IPS-18c (cell line): Measurements from ENCODE around the gene RHBG.
A peak's percentile ranks its signal among the peaks of the same experiment; 100 is the strongest.

ENCODE experiments used
- H3K4me3 ChIP-seq: 2 replicates; pipeline ENCODE4 v1.7.0; 2013; ENCODE audit warnings: low read depth, mild to moderate bottlenecking, low read length, moderate library complexity; ENCODE audit not compliant: insufficient read depth
- H3K9me3 ChIP-seq: one replicate; pipeline ENCODE4 v1.6.1; 2013; ENCODE audit warnings: mild to moderate bottlenecking, low read length, moderate library complexity; ENCODE audit not compliant: control insufficient read depth, insufficient read depth

RHBG gene

GRCh38 chr1:156413391-156414246 is 44.6 kb downstream of the RHBG start:
- H3K9me3 ChIP-seq, result no peaks in the 10 kb centered on the region
- no peak overlapping the region; the same call in 1 of the 2 replicates for H3K4me3 ChIP-seq

DNA sequence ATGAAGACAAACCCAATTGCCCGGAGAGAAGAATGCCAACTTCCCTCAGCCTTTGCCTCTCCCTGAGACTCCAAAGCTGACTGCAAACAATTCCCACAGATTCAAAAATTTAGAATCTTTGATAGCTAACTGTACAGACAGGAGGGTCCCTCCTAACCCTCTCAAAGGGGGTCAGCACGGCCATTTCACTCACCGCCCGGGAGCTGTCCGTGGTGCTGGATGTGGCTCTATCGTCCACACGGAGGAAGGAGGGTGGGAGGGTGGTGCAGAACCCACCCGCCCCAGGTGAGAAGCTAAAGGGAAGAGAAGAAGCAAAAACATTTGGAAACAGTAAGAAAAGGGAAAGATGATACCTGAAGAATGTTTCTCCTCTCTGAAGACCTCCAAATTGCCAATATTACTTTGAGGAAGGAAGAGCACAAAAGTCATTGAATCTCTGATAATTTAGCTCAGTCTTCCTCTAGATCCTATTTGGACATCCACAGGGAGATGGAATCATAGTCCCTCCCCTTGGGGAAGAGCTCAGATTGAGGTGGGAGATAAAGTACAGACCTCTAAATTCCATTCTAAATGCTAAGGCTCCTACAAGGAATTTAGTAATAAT is 45.6 kb downstream of the RHBG start:
- no peak overlapping the region for H3K4me3 ChIP-seq
- H3K9me3 ChIP-seq, result no peaks in the 10 kb centered on the region

DNA sequence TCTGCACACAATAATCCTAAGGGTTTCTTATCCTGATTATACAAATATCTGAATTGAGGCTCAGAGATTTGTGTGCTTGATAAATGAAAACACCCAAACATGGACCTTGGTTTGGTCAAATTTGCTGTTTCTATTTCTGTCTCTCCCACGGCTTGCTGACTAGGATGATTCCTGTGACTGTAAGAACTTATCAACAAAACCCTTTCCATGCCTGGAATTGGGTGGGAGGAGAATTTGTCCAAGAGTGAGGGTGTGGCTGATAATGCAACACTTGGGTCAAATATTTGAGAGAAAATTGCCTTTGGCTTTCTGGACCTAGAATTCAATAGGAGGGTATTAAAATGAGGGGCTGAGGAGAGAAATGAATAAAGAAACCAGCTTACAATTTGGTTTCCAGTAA is 48.0 kb downstream of the RHBG start:
- Histone ChIP-seq H3K4me3 (no peak overlapping the region), H3K9me3 (no peaks in the 10 kb centered on the region)

DNA sequence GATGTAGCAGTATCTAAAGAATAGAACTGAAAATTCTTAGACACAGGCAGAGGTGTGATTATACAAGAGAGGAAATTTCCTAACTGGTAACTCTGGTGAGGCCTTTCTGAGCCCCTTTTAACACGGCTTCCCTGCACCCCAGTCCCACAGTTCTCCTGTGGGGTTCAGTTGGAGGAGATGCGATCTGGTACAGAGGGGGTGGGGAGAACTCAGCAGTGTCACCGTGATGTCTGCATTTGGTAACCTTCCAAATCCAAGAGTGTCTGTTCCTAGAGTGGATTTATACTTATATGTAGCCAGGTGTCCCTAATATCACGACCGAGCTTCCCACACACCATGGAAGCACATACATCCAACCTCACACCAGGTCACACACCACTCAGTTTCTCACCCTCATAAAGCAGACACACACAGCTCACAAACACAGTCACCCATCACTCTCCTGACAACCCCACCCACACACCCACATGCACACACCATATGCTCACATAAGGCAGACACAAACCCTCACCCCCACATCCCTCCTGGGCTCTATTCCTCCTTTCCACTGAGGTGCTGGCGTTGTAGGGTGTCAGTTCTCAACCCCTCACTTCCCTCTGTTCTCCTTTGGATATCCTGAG is 48.5 kb downstream of the RHBG start:
- Histone ChIP-seq H3K9me3 (no peaks in the 10 kb centered on the region), H3K4me3 (no peak overlapping the region)

- H3K4me3 ChIP-seq, result no peak overlapping the region
Observed at GRCh38 chr1:156418416-156419070, 49.5 kb downstream of the RHBG start.

GRCh38 chr1:156419854-156420204 is 50.8 kb downstream of the RHBG start:
- Histone ChIP-seq H3K4me3 (peak overlapping the region; percentile 48), H3K9me3 (no peaks in the 10 kb centered on the region)

More at GRCh38 chr1:156418416-156419070, 49.5 kb downstream of the RHBG start:
- H3K9me3 ChIP-seq, result no peaks in the 10 kb centered on the region

GRCh38 chr1:156420205-156421061 is 51.4 kb downstream of the RHBG start:
- Histone ChIP-seq H3K4me3 (peak overlapping the region; percentile 48), H3K9me3 (no peaks in the 10 kb centered on the region)

DNA sequence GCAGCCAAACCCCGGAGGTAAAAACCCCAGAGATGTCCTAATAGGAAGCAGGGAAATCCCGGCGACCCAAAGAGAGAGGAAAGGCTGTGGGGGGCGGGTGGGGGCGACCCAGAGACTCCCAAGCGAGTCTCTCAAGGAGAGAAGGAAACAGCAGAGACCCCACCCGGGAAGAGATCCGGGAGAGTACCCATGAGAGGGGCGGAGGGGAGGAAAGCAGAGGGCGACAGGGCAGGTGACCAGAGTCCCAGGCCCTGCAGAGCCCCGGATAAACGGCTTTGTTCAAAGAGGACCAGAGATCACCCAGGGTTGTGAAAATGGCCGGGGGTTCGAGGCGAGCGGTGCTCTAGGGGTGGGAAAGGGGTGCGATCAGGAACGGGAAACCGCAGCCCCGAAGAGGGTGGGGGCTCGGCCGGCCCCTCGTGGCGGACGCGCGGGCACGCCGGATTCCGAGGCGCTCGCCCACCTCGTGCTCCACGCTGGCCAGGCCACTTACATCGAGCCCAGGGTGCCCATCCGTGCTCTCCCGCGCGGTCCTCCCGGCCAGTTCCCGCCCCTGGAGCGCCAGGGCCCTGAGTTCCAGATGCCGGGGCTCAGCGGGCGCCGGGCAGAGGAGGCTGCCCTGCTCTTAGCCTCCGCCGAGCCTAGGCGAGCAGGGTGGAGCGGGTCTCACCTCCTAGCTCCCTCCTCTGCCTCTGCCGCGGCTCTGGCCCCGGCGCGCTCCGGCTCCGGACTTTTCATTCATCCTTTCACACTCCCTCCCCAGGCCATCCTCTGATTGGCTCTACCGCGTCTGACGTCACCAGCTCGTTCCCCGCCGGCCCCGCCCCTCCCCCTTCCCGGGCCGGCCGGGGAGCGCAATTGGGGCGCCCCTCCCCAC is 52.3 kb downstream of the RHBG start:
- no peaks in the 10 kb centered on the region for H3K9me3 ChIP-seq
- H3K4me3 ChIP-seq, result peak overlapping the region; percentile 48

DNA sequence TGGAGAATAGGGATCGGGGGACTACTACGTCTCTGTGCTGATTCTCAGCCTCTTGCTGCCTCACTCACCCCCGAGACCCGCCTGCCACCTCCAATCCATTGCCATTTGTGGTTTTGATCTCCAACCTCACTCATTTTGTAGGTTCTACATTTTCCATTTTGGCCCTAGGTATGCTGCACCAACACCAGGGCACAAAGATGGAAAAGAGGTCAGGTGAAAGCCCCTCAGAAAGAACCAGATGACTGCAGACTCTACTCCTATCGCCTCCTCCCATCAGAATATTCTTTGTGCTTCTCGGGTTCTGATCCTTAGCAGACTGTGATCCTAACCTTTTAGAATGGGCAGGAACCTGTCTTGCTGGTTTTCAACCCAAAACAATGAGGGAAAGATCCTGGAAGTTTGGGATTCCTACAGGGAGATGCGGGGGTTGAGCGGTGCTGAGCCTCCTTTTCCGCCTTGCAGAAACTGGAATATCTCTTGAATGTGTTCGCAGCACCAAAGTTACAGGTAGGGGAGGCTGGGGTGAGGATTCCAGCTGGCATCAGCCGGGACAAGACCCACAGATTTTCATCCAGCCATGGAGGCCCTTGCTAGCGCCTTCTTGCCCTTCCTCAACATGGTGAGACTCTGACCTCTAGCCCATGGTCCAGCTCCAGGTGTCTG is 53.1 kb downstream of the RHBG start:
- no peaks in the 10 kb centered on the region for H3K9me3 ChIP-seq
- H3K4me3 ChIP-seq, result peak overlapping the region; percentile 48; the same call in 1 of the 2 replicates

GRCh38 chr1:156422602-156423091 is 53.6 kb downstream of the RHBG start:
- peak overlapping the region; percentile 48; the same call in 1 of the 2 replicates for H3K4me3 ChIP-seq
- no peaks in the 10 kb centered on the region for H3K9me3 ChIP-seq

DNA sequence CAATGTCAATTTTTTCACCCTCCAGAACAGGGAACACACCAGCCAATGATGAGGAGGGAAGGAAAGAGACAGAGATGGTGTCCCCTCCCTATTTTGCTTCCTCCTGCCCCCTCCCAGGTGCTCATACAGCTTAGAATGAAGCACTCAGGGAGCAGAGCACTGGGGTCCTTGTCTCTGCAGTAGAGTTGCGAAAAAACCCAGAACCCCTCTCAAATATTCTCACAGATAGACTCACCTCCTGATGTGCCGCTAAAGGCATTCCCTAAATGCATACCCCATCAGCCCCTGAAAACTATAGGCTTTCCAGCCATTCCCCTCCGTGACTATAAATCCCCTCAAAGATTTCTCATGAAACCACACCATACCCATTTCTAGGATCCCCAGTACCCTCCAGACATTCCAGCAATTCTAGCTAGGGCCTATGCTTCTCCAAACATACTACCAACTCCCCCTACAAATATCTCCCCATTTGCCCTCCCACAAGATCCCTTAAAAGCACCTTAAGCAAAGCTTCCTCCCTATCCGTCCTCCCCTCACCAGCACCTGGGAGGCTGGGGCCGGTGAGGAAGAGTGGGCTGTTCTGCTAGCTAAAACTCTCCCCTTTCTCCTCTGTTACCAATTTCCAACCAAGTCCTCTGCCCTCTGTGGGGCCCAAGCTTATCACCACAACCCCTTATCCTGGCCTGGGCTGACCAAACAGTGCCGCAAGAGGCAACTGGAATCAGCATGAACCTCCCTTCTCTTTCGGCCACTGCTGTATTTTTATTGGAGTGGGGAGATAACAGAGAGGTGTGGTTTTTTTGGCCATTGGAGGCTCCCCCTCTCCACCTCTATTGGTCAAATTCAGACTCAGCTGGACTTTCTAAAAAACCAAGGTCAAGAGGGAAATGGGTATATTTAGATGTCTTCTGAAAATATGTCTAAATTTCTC is 54.7 kb downstream of the RHBG start:
- Histone ChIP-seq H3K4me3 (no peak overlapping the region), H3K9me3 (no peaks in the 10 kb centered on the region)

- H3K4me3 ChIP-seq, result no peak overlapping the region
- H3K9me3 ChIP-seq, result no peaks in the 10 kb centered on the region
Observed at GRCh38 chr1:156424806-156425432, 55.9 kb downstream of the RHBG start.

DNA sequence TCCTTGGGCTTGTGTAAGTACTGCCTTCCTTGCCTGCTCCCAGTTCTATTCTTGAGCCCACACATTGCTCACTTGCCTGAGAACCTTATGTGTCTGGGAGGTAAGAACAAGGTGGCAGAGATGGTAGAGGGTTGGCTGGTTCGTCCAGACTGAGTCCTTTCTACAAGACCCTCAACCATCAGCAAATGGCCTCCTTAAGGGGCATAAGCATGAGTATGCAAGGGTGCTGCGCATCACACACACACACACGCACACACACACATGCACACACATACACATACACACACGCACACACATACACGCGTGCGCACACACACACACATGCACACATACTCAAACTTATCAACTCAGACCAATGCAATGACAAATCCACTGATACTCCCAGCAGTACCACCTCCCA is 56.9 kb downstream of the RHBG start:
- H3K9me3 ChIP-seq, result no peaks in the 10 kb centered on the region
- H3K4me3 ChIP-seq, result no peak overlapping the region

GRCh38 chr1:156427957-156428356 is 58.9 kb downstream of the RHBG start:
- H3K9me3 ChIP-seq, result no peaks in the 10 kb centered on the region
- no peak overlapping the region for H3K4me3 ChIP-seq
